Smooth muscle cell (in vitro differentiated cells): ENCODE measurements around the gene MTMR11. TPM values are rescaled to one million over a fixed set of nuclear protein-coding genes. Genes with fewer than 3 reads are reported as not detected.

Experiments used
- DNase-seq: peaks from one replicate; lab custom pipeline; 2025; ENCODE audit not compliant: unreplicated experiment; lab: John Stamatoyannopoulos, UW
- H2AFZ ChIP-seq: fragments of 200-600 bp; sonication (generic); 2 replicates; pipeline ENCODE4 v1.6.0; 2016; ENCODE audit warnings: antibody characterized with exemption, low read depth, mild to moderate bottlenecking
- H3F3A ChIP-seq: fragments of 200-600 bp; sonication (generic); 2 replicates; pipeline ENCODE4 v1.6.0; 2017; ENCODE audit warnings: antibody characterized with exemption, low read depth
- H3K27ac ChIP-seq: fragments of 200-600 bp; sonication (generic); 2 replicates; pipeline ENCODE4 v1.5.1; 2016; ENCODE audit warnings: low read depth, mild to moderate bottlenecking
- H3K27me3 ChIP-seq: fragments of 200-600 bp; sonication (generic); 2 replicates; pipeline ENCODE4 v1.6.1; 2016; ENCODE audit warnings: low read depth, mild to moderate bottlenecking
- H3K36me3 ChIP-seq: fragments of 200-600 bp; sonication (generic); 2 replicates; pipeline ENCODE4 v1.5.1; 2016; ENCODE audit warnings: low read depth
- H3K4me1 ChIP-seq: fragments of 200-600 bp; sonication (generic); 2 replicates; pipeline ENCODE4 v1.5.1; 2016; ENCODE audit warnings: low read depth
- H3K4me2 ChIP-seq: fragments of 200-600 bp; sonication (generic); 2 replicates; pipeline ENCODE4 v1.6.0; 2016; ENCODE audit warnings: mild to moderate bottlenecking
- H3K4me3 ChIP-seq: fragments of 200-600 bp; sonication (generic); 2 replicates; pipeline ENCODE4 v1.5.1; 2016; ENCODE audit warnings: mild to moderate bottlenecking
- H3K79me2 ChIP-seq: fragments of 200-600 bp; sonication (generic); 2 replicates; pipeline ENCODE4 v1.6.0; 2016; ENCODE audit warnings: low read depth, mild to moderate bottlenecking
- H3K9ac ChIP-seq: fragments of 200-600 bp; sonication (generic); 2 replicates; pipeline ENCODE4 v1.6.0; 2016; ENCODE audit warnings: low read depth
- H3K9me3 ChIP-seq: fragments of 200-600 bp; sonication (generic); replicated peaks from 2 replicates; pipeline ENCODE4 v1.5.1; 2016; ENCODE audit warnings: low read depth
- H4K20me1 ChIP-seq: fragments of 200-600 bp; sonication (generic); 2 replicates; pipeline ENCODE4 v1.6.0; 2016; ENCODE audit warnings: low read depth
- WGBS: methylation state at CpG from one replicate; pipeline ENCODE4 v1.1.7; 2016; ENCODE audit warnings: low lambda C conversion rate; 5-methylcytosine and 5-hydroxymethylcytosine counted together
- polyA plus RNA-seq: library from polyadenylated mRNA; unstranded; fragments of >200 nt; fragmentation: Nextera tagmentation; extraction: Ambion mirVana; gene quantifications from 2 replicates; pipeline ENCODE4 v1.2.1, GENCODE V29; 2016
- total RNA-seq: library from RNA; depleted of rRNA; stranded (reverse); fragments of >200 nt; gene quantifications from 2 replicates; pipeline ENCODE4 v1.2.3, GENCODE V29; 2014
- TF ChIP-seq, protein P1 (sequence below): fragments of 200-600 bp; sonication (generic); IDR thresholded peaks from 2 replicates; pipeline ENCODE4 v1.5.1; 2017; ENCODE audit warnings: borderline replicate concordance, mild to moderate bottlenecking, antibody characterized with exemption; ENCODE audit not compliant: insufficient read depth, poor library complexity, severe bottlenecking

Gene MTMR11
- total and polyA plus RNA-seq, 2 experiments from 2014 or later: 17.2 to 19.4 TPM

DNA sequence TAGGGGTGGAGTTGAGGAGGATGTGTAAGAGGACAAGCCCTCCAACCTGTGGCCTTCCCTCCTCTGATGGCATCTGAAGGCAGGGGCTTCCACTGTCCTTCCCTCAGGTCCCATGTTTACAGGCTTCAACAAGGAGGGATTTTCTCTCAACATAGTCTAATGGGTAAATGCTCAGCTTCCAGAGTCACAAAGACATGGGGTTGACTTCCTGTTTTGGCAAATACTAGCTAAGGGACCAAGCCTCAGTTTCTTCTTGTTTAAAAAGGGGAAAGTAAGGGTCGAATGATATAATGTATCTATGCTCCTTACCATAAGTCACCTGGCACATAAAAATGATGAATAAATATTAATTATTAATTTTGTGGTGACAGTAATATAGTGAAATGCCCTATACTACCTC lies 22.1 kb downstream of the MTMR11 start:
- 91% methylated on average over 1 of the region's 1 CpG for WGBS
- Histone ChIP-seq H3K9ac (no peak overlapping the region), H3K27ac (no peak overlapping the region), H4K20me1 (no peaks in the 10 kb centered on the region), H3F3A (no peaks in the 10 kb centered on the region), H3K4me2 (no peak overlapping the region), H3K9me3 (no peaks in the 10 kb centered on the region), H3K27me3 (no peaks in the 10 kb centered on the region), H2AFZ (no peak overlapping the region), H3K79me2 (peaks cover 8% of the 10 kb centered on the region), H3K4me1 (peaks cover 12% of the 10 kb centered on the region), H3K36me3 (no peaks in the 10 kb centered on the region), H3K4me3 (no peak overlapping the region)
- TF ChIP-seq, protein P1, sequence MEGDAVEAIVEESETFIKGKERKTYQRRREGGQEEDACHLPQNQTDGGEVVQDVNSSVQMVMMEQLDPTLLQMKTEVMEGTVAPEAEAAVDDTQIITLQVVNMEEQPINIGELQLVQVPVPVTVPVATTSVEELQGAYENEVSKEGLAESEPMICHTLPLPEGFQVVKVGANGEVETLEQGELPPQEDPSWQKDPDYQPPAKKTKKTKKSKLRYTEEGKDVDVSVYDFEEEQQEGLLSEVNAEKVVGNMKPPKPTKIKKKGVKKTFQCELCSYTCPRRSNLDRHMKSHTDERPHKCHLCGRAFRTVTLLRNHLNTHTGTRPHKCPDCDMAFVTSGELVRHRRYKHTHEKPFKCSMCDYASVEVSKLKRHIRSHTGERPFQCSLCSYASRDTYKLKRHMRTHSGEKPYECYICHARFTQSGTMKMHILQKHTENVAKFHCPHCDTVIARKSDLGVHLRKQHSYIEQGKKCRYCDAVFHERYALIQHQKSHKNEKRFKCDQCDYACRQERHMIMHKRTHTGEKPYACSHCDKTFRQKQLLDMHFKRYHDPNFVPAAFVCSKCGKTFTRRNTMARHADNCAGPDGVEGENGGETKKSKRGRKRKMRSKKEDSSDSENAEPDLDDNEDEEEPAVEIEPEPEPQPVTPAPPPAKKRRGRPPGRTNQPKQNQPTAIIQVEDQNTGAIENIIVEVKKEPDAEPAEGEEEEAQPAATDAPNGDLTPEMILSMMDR: no peak
- DNase-seq: no peak

DNA sequence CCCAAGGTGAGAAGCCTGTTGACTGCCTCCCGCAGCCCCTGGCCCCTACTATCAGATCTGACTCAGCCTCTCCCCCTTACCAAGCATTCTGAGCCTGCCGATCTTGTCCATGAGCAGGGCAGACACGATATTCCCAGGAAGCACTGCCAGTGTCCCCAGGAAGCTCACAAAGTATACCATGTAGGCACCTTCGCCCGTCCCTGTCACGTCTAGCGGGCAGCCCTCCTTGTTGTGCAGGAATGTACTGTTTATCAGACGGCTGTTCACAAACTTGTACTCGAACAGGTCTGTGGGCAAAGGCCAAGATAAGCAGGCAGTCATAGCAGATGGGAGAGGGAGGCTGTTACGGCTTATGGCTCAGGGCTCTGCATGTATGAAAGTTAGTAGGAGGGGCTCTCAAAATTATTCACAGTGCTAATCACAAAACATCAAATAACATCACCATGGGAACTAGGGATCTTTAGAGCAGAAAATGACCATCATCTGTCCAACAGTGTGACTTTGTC lies 30.1 kb downstream of the MTMR11 start:
- Histone ChIP-seq H3K4me2 (no peak overlapping the region), H3K36me3 (no peaks in the 10 kb centered on the region), H3K4me1 (no peaks in the 10 kb centered on the region), H3K4me3 (no peak overlapping the region), H4K20me1 (no peaks in the 10 kb centered on the region), H3K27ac (no peak overlapping the region), H3F3A (no peaks in the 10 kb centered on the region), H3K79me2 (no peaks in the 10 kb centered on the region), H3K9ac (no peak overlapping the region), H3K9me3 (no peaks in the 10 kb centered on the region), H3K27me3 (no peaks in the 10 kb centered on the region), H2AFZ (no peak overlapping the region)
- 84% methylated on average over 10 of the region's 10 CpGs for WGBS
- DNase-seq: no peak
- TF ChIP-seq, protein P1: no peak

DNA sequence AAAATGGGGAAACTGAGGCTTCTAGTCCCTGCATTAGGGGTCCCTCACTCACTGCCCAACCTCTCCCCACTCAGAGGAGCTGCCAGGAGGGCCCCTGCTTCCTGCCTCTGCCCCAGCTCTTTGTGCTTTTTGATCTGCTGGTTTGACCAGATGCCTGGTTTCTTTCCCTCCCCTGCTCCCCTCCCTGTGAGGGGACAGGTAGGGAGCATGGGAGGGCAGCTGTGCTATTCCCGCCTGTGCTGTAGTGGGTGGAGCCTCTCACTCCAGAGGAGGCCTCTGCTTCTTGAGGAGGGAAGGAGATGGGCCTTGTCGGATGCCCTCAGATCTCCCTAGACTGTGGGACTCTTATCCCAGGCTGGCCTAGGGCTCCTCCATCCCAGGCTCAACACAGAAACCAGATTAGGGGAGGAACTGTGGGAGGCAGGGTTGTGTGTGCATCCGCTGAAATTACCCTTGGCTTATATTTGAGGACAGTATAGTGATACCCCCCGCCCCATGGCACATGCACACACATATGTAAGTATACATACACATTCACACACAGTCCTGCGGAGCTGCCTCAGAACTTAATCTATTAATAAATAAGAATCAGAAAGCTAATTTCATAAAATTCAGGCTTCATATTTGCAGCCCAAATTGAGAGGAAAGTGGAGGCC lies 32.7 kb downstream of the MTMR11 start:
- Histone ChIP-seq H3F3A (no peaks in the 10 kb centered on the region), H3K79me2 (no peaks in the 10 kb centered on the region), H3K9ac (no peak overlapping the region), H3K27ac (no peak overlapping the region), H3K27me3 (no peaks in the 10 kb centered on the region), H3K4me3 (no peak overlapping the region), H3K4me1 (no peaks in the 10 kb centered on the region), H3K36me3 (no peaks in the 10 kb centered on the region), H3K4me2 (no peak overlapping the region), H4K20me1 (no peaks in the 10 kb centered on the region), H3K9me3 (no peaks in the 10 kb centered on the region), H2AFZ (no peak overlapping the region)
- TF ChIP-seq, protein P1: no peak
- DNase-seq: no peak
- WGBS: 84% methylated on average over 5 of the region's 5 CpGs
